Right atrium auricular region (tissue), 2 donors: ENCODE data around the gene ME3. TPM values are rescaled to one million over a fixed set of nuclear protein-coding genes. Genes with fewer than 3 reads are reported as not detected.

Source experiments
- DNase-seq: peaks from one replicate; pipeline ENCODE4 v3.0.0-alpha.2; 2019; ENCODE audit warnings: low spot score
- H3K27ac ChIP-seq, 2 donors: fragments of 200-600 bp; sonication (generic); 1 replicate in 1 of 2; 2 replicates in 1 of 2; pipeline ENCODE4 v1.5.1; 2016 to 2019
- H3K27me3 ChIP-seq, 2 donors: fragments of 200-600 bp; sonication (generic); one replicate each; pipeline versions ENCODE4 v1.5.1 to v1.6.0; 2017 to 2019
- H3K36me3 ChIP-seq: fragments of 200-600 bp; sonication (generic); one replicate; pipeline ENCODE4 v1.5.1; 2016
- H3K4me1 ChIP-seq, 2 donors: fragments of 200-600 bp; sonication (generic); one replicate each; pipeline versions ENCODE4 v1.5.1 to v1.6.0; 2017 to 2019
- H3K4me3 ChIP-seq, 2 donors: fragments of 200-600 bp; sonication (generic); 1 replicate in 1 of 2; 2 replicates in 1 of 2; pipeline ENCODE4 v1.5.1; 2017 to 2019; ENCODE audit warnings: mild to moderate bottlenecking in 1 of 2, moderate library complexity in 1 of 2
- H3K9me3 ChIP-seq, 2 donors: fragments of 200-600 bp; sonication (generic); one replicate each; pipeline ENCODE4 v1.5.1; 2019
- total RNA-seq, 2 donors: library from RNA; depleted of rRNA; stranded (reverse); fragments of >200 nt; gene quantifications; one replicate each; pipeline ENCODE4 v1.1.0, GENCODE V29; 2016
- TF ChIP-seq, protein P1 (sequence below), 2 donors: fragments of 200-600 bp; sonication (generic); IDR thresholded peaks; one replicate each; pipeline ENCODE4 v1.5.1; 2019; ENCODE audit warnings: antibody characterized with exemption in 2 of 2

Gene ME3
- total RNA-seq, 2 donors from 2014 or later: 20.5 to 33.1 TPM

DNA sequence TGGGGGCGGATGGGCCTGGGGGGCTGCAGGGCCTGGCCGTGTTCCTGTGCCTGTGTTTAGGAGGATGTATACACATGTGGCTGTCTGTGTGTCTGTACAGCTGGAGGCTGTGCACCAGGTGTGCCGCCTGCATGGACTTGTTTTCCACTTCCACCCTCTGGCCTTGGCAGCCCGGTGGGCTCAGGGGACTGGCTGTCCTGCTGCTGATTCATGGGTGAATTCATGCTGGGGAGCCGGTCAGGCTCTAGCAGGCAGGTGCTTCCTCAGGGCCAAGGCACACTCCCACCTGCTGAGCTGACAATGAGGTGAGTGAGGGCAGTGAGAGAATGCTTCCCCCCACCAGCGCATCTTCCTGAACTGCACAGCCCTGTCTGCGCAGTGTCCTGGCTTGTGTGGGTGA is 209.3 kb downstream of the ME3 start:
- Histone ChIP-seq H3K36me3 (no peaks in the 10 kb centered on the region), H3K27ac (no peak overlapping the region), H3K4me1 (peaks cover 0 to 23% of the 10 kb centered on the region in 2 donors), H3K9me3 (no peaks in the 10 kb centered on the region), H3K4me3 (no peak overlapping the region), H3K27me3 (no peaks in the 10 kb centered on the region)
- no peak for DNase-seq
- TF ChIP-seq, protein P1, sequence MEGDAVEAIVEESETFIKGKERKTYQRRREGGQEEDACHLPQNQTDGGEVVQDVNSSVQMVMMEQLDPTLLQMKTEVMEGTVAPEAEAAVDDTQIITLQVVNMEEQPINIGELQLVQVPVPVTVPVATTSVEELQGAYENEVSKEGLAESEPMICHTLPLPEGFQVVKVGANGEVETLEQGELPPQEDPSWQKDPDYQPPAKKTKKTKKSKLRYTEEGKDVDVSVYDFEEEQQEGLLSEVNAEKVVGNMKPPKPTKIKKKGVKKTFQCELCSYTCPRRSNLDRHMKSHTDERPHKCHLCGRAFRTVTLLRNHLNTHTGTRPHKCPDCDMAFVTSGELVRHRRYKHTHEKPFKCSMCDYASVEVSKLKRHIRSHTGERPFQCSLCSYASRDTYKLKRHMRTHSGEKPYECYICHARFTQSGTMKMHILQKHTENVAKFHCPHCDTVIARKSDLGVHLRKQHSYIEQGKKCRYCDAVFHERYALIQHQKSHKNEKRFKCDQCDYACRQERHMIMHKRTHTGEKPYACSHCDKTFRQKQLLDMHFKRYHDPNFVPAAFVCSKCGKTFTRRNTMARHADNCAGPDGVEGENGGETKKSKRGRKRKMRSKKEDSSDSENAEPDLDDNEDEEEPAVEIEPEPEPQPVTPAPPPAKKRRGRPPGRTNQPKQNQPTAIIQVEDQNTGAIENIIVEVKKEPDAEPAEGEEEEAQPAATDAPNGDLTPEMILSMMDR (IDR thresholded peaks at IDR 0.05): no peak

DNA sequence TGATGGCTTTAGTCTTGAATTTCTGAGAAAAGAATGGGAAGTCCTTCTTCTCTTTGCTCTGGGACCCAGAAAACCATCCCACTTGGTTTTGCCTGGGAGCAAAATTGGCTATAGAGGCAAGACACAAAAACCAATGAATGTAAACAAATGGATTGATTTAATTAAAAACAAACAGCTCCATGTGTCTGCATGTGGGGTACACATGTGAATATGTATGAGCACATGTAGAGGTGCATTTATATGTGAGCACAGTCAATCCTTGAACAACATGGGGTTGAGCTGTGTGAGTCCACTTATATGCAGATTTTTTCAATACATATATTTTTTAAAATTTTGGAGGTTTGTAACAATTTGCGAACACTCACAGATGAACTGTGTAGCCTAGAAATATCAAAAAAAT is 210.5 kb downstream of the ME3 start:
- Histone ChIP-seq H3K27me3 (no peaks in the 10 kb centered on the region), H3K9me3 (no peaks in the 10 kb centered on the region), H3K27ac (no peak overlapping the region), H3K4me1 (peaks cover 0 to 30% of the 10 kb centered on the region in 2 donors), H3K4me3 (no peak overlapping the region), H3K36me3 (no peaks in the 10 kb centered on the region)
- TF ChIP-seq, protein P1 (IDR thresholded peaks at IDR 0.05): no peak
- no peak for DNase-seq

DNA sequence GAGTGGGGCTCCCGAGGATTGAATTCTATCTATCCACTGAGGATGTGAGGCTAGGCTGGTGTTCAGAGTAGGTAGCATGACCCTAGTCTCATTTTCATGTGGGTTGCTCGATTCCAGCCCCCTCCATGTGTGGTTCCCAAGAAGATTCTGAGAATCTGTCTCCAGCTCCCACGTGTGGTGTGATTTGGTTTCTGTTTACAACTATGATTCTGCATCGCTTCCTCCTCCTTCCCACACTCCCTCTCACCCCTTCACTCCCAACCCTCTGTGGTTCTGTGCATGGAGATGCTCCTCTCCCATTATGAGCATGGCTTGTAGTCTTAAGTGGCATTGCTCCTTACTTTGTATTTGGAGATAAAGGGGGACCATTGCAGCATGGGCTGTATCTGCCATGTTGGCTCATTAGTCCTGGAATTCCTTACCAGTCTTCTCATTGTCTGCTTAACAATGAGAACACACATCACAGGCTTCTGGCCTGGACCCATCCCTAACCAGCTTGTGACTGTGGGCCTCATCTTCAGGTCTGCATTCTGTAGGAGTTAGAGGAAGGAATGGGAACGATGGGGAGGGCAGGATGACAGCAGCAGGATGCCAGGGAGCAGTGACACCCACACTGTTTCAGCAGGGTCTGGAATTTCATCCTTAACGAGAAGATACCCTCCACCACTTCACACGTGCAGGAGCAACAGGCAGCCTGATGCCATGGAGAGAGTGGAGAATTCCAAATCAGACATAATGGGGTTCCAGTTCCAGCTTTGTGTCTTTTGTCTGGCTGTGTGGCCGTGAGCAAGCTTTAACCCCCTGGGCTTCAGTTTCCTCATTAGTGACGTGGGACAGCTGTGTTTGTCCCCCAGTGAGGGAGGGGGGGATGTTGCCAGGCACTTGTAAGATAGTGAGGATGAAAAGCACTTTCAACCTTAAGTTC is 211.7 kb downstream of the ME3 start:
- TF ChIP-seq, protein P1 (IDR thresholded peaks at IDR 0.05): no peak
- H3K27ac ChIP-seq: peak overlapping the region; percentile 42 to 69
- H3K9me3 ChIP-seq: no peaks in the 10 kb centered on the region
- H3K27me3 ChIP-seq: no peaks in the 10 kb centered on the region
- H3K36me3 ChIP-seq: no peaks in the 10 kb centered on the region
- H3K4me1 ChIP-seq: peaks cover 0 to 37% of the 10 kb centered on the region in 2 donors
- H3K4me3 ChIP-seq: no peak overlapping the region
- no peak for DNase-seq

DNA sequence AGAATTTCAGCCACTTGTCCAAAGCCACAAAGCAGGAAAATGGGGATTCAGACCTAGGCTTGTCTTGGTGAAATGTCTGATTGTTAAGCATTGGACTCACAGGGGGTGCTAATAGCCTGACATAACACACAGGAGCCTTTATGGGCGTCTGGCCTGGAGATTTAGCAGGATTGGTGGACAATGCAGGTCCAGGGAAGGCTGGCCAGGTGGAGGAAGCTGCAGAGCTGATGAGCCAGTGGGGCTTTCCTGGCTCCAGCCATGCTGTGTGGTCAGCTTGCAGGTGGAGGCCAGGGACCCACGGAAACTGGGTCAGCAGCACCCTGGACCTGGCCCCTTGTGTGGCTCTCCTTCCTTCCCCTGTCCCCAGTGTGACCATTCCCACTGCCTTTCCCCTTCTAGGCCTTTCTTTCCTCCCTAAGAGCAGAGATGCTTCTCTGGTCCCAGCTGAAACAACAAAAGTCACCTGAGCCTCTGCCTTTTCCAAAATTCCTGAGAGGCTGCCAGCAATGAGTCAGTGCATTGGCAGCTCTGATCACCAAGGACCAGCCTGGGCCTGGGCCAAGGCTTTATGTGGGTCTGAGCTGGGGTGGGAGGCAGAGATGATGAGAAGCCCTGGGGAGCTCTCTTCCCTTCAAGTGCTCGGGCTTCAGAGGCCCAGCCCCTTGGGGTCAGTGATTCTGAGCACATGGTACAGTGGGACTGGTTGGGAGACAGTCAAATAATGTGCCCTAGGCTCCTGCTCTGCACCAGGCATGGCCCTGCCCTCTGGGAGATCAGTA is 212.5 kb downstream of the ME3 start:
- TF ChIP-seq, protein P1 (IDR thresholded peaks at IDR 0.05): no peak
- Histone ChIP-seq H3K4me1 (peaks cover 0 to 37% of the 10 kb centered on the region in 2 donors), H3K36me3 (no peaks in the 10 kb centered on the region), H3K27me3 (no peaks in the 10 kb centered on the region), H3K27ac (peak overlapping the region; percentile 42 to 69), H3K9me3 (no peaks in the 10 kb centered on the region), H3K4me3 (no peak overlapping the region)
- no peak for DNase-seq

DNA sequence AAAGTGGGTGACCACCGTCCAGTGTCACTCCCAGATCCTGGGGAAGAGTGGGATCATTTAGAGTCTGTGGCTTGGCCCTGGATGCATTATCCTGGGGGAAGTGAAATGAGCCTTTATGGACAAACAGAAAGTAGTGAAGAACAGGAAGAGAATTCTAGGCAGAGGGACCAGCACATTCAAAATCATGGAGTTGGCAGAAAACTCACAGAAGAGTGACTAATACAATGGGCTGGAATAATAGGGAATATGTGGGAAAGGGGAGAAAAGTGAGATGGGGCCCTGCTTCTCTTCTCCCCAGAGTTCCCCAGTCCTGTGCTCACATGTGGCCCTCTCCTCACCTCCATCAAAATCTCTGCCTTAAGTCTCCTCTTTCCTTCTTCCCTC is 213.4 kb downstream of the ME3 start:
- no peak for DNase-seq
- TF ChIP-seq, protein P1 (IDR thresholded peaks at IDR 0.05): no peak
- H3K9me3 ChIP-seq: no peaks in the 10 kb centered on the region
- H3K36me3 ChIP-seq: no peaks in the 10 kb centered on the region
- peak overlapping the region; percentile 29 to 69 for H3K27ac ChIP-seq
- H3K27me3 ChIP-seq: no peaks in the 10 kb centered on the region
- H3K4me1 ChIP-seq: peaks cover 0 to 37% of the 10 kb centered on the region in 2 donors
- no peak overlapping the region for H3K4me3 ChIP-seq
